Measurements from ENCODE around the gene NTM. TPM values are rescaled to one million over a fixed set of nuclear protein-coding genes. Genes with fewer than 3 reads are reported as not detected.

The NTM gene
- total RNA-seq, 2 experiments from 2014 or later, result not detected

GRCh38 chr11:132093536-132094259 is 723.3 kb downstream of the NTM start:
- POLR2A ChIA-PET, result no interaction called here
- peaks cover 4% of the 10 kb centered on the region for H3K4me1 Mint-ChIP-seq (ENCODE audit: low read depth)
- H3K27ac Mint-ChIP-seq, result no peak overlapping the region
- ATAC-seq (peak; percentile 79), DNase-seq (peak; percentile 60)
- no peaks in the 10 kb centered on the region for H3K9me3 Mint-ChIP-seq
- no peaks in the 10 kb centered on the region for H3K36me3 Mint-ChIP-seq (ENCODE audit: low read depth)
- CTCF ChIA-PET, result interaction anchor here (2.3 kb wide), 1 partner anchor 14 kb away, joined by 5 read pairs; no protein-coding TSS in a partner anchor
- no peak overlapping the region for H3K4me3 Mint-ChIP-seq
- intact Hi-C loops (cut with micrococcal nuclease), result no loop called here
- TF ChIP-seq CTCF (IDR thresholded peaks at IDR 0.05), result no peak
- H3K27me3 Mint-ChIP-seq, result no peaks in the 10 kb centered on the region

- ChIA-PET CTCF (interaction anchor here (2.3 kb wide), 1 partner anchor 13 kb away, joined by 5 read pairs; no protein-coding TSS in a partner anchor), POLR2A (no interaction called here)
- no peak for TF ChIP-seq CTCF (IDR thresholded peaks at IDR 0.05)
- Mint-ChIP-seq H3K27me3 (no peaks in the 10 kb centered on the region), H3K4me1 (ENCODE audit: low read depth) (peaks cover 4% of the 10 kb centered on the region), H3K36me3 (ENCODE audit: low read depth) (no peaks in the 10 kb centered on the region), H3K9me3 (no peaks in the 10 kb centered on the region), H3K27ac (no peak overlapping the region), H3K4me3 (no peak overlapping the region)
- no peak for DNase-seq
- no peak for ATAC-seq
- intact Hi-C loops (cut with micrococcal nuclease), result no loop called here
These were observed 724.2 kb downstream of the NTM start for GRCh38 chr11:132094598-132094997.

DNA sequence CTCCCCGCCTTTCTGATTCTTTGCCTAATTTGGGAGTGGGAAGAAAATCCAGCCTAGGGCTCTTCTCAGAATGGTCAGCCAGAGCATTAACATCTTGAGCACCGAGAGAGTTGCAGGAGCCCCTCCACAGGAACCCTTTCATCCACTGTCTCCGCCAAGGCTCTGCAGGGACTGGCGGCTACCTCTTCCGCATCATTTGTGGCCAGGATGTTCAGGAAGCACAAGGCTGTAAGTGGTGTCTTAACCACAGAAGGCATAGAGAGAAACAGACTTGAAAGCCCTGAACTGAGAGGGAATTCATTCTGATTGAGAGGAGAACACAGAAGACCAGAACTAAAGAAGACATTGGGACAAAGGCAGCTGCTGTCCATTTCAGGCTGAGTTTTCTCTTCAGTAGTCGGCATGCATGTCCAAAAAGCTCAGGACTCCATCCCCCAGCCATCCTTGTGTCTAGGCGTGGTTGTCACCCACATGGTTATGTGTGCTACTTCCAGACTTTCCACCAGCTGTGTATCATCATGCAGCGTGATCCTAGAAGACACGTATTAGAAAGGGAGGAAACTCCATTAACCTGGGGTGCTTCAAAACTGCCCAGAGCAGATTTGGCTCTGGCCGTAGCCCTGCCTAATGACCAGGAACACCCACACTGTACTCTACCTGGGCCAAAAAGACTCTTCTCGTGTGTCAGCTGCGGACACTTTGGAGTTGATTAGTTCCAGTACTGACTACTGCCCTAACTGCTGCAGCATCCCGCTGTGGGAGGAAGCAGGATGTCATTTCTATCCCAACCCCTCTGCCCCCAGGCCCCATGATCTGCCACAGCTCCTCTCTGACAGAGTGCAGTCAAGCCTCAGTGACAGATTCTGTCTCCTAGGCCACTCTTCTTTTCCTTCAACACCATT is 725.1 kb downstream of the NTM start:
- DNase-seq (no peak), ATAC-seq (no peak)
- Mint-ChIP-seq H3K4me3 (no peak overlapping the region), H3K4me1 (ENCODE audit: low read depth) (peaks cover 4% of the 10 kb centered on the region), H3K27me3 (no peaks in the 10 kb centered on the region), H3K27ac (peak overlapping the region; percentile 1), H3K36me3 (ENCODE audit: low read depth) (no peaks in the 10 kb centered on the region), H3K9me3 (no peaks in the 10 kb centered on the region)
- intact Hi-C loops (cut with micrococcal nuclease), result no loop called here
- ChIA-PET CTCF (interaction anchor here (1.0 to 2.3 kb wide), 2 partner anchors 12 to 31 kb away, joined by 5 read pairs; no protein-coding TSS in a partner anchor), POLR2A (no interaction called here)
- TF ChIP-seq CTCF (IDR thresholded peaks at IDR 0.05), result no peak

DNA sequence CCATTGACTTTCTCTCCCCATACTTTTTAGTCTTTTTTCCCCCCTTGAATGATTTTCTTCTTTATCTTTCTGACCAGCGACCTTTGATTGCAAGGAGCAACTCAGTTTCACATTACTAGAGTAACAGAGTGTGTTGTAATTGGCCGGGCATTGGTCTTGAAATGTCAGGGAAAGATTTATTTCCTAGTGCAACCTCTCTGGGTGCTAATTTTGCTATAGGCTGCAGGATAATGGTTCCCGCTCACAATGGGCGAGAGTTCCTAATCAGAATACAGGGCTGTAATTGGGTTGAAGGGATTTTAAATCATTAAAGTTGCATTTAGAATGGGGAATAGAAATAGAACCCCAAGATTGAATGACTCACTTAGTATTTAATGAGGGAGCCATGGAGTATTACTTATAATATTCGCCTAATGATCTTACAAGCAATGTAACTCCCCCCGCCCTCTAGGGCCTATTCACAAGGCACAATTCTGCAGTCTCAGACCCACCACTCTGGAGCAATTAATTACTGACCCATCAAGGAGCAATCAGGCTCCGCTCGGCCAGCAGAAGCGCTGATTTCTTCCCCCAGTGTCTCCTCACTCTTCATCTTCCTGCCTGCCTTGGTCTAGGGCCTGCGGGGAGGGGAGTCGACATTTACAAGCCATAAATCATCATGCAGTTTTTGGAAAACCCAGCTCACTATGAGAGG is 725.9 kb downstream of the NTM start:
- no peak overlapping the region for H3K4me3 Mint-ChIP-seq
- no peaks in the 10 kb centered on the region for H3K36me3 Mint-ChIP-seq (ENCODE audit: low read depth)
- H3K27me3 Mint-ChIP-seq, result no peaks in the 10 kb centered on the region
- H3K27ac Mint-ChIP-seq, result no peak overlapping the region
- POLR2A ChIA-PET, result no interaction called here
- no peaks in the 10 kb centered on the region for H3K9me3 Mint-ChIP-seq
- intact Hi-C loops (cut with micrococcal nuclease), result no loop called here
- H3K4me1 Mint-ChIP-seq (ENCODE audit: low read depth), result peaks cover 4% of the 10 kb centered on the region
- CTCF ChIA-PET, result interaction anchor here (2.3 kb wide), 1 partner anchor 11 kb away, joined by 5 read pairs; no protein-coding TSS in a partner anchor
- ATAC-seq, result no peak
- no peak for TF ChIP-seq CTCF (IDR thresholded peaks at IDR 0.05)
- DNase-seq, result no peak
